Activated CD4-positive, alpha-beta T cell treated with anti-CD3 and anti-CD28 coated beads for 24 hours (primary cell): ENCODE results near the gene NPSR1.
"Not testable (repeated sequence)": the region's sequence is repeated elsewhere in the genome, so short reads cannot be mapped to it uniquely, and the experiment has no call there.

Experiments
- DNase-seq, 2 donors: peaks; one replicate each; pipeline ENCODE4 v3.0.0-alpha.2; 2020; ENCODE audit warnings: low read depth in 2 of 2

NPSR1 gene

GRCh38 chr7:34657632-34658268 is at the start of gene NPSR1:
TSS of gene NPSR1 (plus strand) at chr7:34658218. CDS start at chr7:34658413, 195 bp downstream.
- DNase-seq: no peak

- DNase-seq: no peak
Observed at GRCh38 chr7:34612661-34613060, 45.4 kb upstream of the NPSR1 start.

- DNase-seq: no peak
Observed at GRCh38 chr7:34620425-34620824, 37.6 kb upstream of the NPSR1 start.

- DNase-seq: no peak
Observed at GRCh38 chr7:34622182-34622581, 35.8 kb upstream of the NPSR1 start.

GRCh38 chr7:34622771-34623250 is 35.2 kb upstream of the NPSR1 start:
- DNase-seq: no peak

GRCh38 chr7:34628618-34629017 is 29.4 kb upstream of the NPSR1 start:
- DNase-seq: not testable (repeated sequence)

- DNase-seq: no peak
Observed at GRCh38 chr7:34652809-34653208, 5.2 kb upstream of the NPSR1 start.

- DNase-seq: no peak
Observed at GRCh38 chr7:34653787-34654186, 4.2 kb upstream of the NPSR1 start.

GRCh38 chr7:34655384-34655783 is 2.6 kb upstream of the NPSR1 start:
- DNase-seq: no peak

- DNase-seq: no peak
Observed at GRCh38 chr7:34656041-34656440, 2.0 kb upstream of the NPSR1 start.

- DNase-seq: no peak
Observed at GRCh38 chr7:34659472-34660075, 1.6 kb downstream of the NPSR1 start.

- no peak for DNase-seq
Observed at GRCh38 chr7:34662058-34662708, 4.2 kb downstream of the NPSR1 start.

- no peak for DNase-seq
Observed at GRCh38 chr7:34664755-34665154, 6.7 kb downstream of the NPSR1 start.

- no peak for DNase-seq
Observed at GRCh38 chr7:34672430-34672829, 14.4 kb downstream of the NPSR1 start.

- DNase-seq: no peak
Observed at GRCh38 chr7:34673066-34673465, 15.0 kb downstream of the NPSR1 start.

GRCh38 chr7:34675749-34676374 is 17.8 kb downstream of the NPSR1 start:
- DNase-seq: peak in 1 of 2 donors; percentile 0

- no peak for DNase-seq
Observed at GRCh38 chr7:34677491-34677890, 19.5 kb downstream of the NPSR1 start.

- DNase-seq: no peak
Observed at GRCh38 chr7:34687529-34687928, 29.5 kb downstream of the NPSR1 start.

GRCh38 chr7:34696415-34696814 is 38.4 kb downstream of the NPSR1 start:
- no peak for DNase-seq

- DNase-seq: no peak
Observed at GRCh38 chr7:34709771-34710170, 51.8 kb downstream of the NPSR1 start.

GRCh38 chr7:34718867-34719266 is 60.8 kb downstream of the NPSR1 start:
- DNase-seq: no peak

- DNase-seq: no peak
Observed at GRCh38 chr7:34719636-34720035, 61.6 kb downstream of the NPSR1 start.

GRCh38 chr7:34720289-34720688 is 62.3 kb downstream of the NPSR1 start:
- DNase-seq: no peak
